SU-DHL-6 (cell line): ENCODE results near the gene ETV1.

Experiments
- H2AFZ ChIP-seq: fragments of 200-600 bp; sonication (generic); 2 replicates; pipeline ENCODE4 v1.6.1; 2014; ENCODE audit warnings: low read depth, mild to moderate bottlenecking, moderate library complexity, mixed read lengths, antibody characterized with exemption, low read length; ENCODE audit not compliant: severe bottlenecking
- H3F3A ChIP-seq: fragments of 200-600 bp; shearing (Covaris generic); 2 replicates; pipeline ENCODE4 v1.6.0; 2016; ENCODE audit warnings: antibody characterized with exemption, mild to moderate bottlenecking; ENCODE audit not compliant: insufficient read depth
- H3K27ac ChIP-seq: fragments of 200-600 bp; sonication (generic); 2 replicates; pipeline ENCODE4 v1.5.1; 2016; ENCODE audit warnings: low read depth, mild to moderate bottlenecking, low read length, moderate library complexity, mixed read lengths
- H3K27me3 ChIP-seq: fragments of 200-600 bp; sonication (generic), shearing (Covaris generic); 2 replicates; pipeline ENCODE4 v1.6.0; 2014; ENCODE audit warnings: mild to moderate bottlenecking, low read length
- H3K36me3 ChIP-seq: fragments of 200-600 bp; sonication (generic); 2 replicates; pipeline ENCODE4 v1.6.1; 2014; ENCODE audit warnings: mild to moderate bottlenecking, low read length, mixed read lengths
- H3K4me2 ChIP-seq: fragments of 300-600, 200-600 bp; shearing (Covaris generic), sonication (generic); 2 replicates; pipeline ENCODE4 v1.6.0; 2014; ENCODE audit warnings: low read length, low read depth, mild to moderate bottlenecking; ENCODE audit not compliant: poor library complexity, severe bottlenecking
- H3K4me3 ChIP-seq: fragments of 200-600 bp; sonication (generic); 2 replicates; pipeline ENCODE4 v1.5.1; 2014; ENCODE audit warnings: antibody characterized with exemption, low read length, mild to moderate bottlenecking, mixed read lengths; ENCODE audit not compliant: insufficient read depth, poor library complexity, severe bottlenecking
- H3K79me2 ChIP-seq: fragments of 200-600 bp; sonication (generic); 2 replicates; pipeline ENCODE4 v1.6.1; 2014; ENCODE audit warnings: mild to moderate bottlenecking, low read length, moderate library complexity; ENCODE audit not compliant: insufficient read depth
- H3K9ac ChIP-seq: fragments of 200-600 bp; sonication (generic); 2 replicates; pipeline ENCODE4 v1.7.0; 2014; ENCODE audit warnings: mild to moderate bottlenecking, low read length
- H3K9me2 ChIP-seq: fragments of 200-600 bp; sonication (generic); replicated peaks from 2 replicates; pipeline ENCODE4 v1.6.1; 2014; ENCODE audit warnings: low read length; ENCODE audit not compliant: insufficient read depth
- H3K9me3 ChIP-seq: fragments of 200-600 bp; sonication (generic); 2 replicates; pipeline ENCODE4 v1.6.1; 2014; ENCODE audit warnings: low read length, mixed read lengths; ENCODE audit not compliant: insufficient read depth
- H4K20me1 ChIP-seq: fragments of 200-600 bp; sonication (generic); 2 replicates; pipeline ENCODE4 v1.6.1; 2014; ENCODE audit warnings: low read depth, mild to moderate bottlenecking, antibody characterized with exemption, low read length, moderate library complexity, mixed read lengths
- EZH2phosphoT487 ChIP-seq: fragments of 200-600 bp; sonication (generic), shearing (Covaris generic); conservative IDR thresholded peaks from 2 replicates; pipeline ENCODE4 v1.6.1; 2018; ENCODE audit warnings: mild to moderate bottlenecking, antibody characterized with exemption, low read length, moderate library complexity, mixed read lengths
- TF ChIP-seq, protein P1 (sequence below): fragments of 200-600 bp; sonication (generic); IDR thresholded peaks from one replicate; pipeline ENCODE4 v1.5.1; 2017; ENCODE audit warnings: antibody characterized with exemption, mild to moderate bottlenecking, low read length, moderate library complexity; ENCODE audit not compliant: insufficient read depth, poor library complexity, severe bottlenecking

ETV1 gene

GRCh38 chr7:13986208-13986607 is 3.3 kb downstream of the ETV1 start:
- Histone ChIP-seq H3K4me2 (no peak overlapping the region), H3K27me3 (no peaks in the 10 kb centered on the region), H3K36me3 (no peaks in the 10 kb centered on the region), H3K4me3 (no peak overlapping the region), H2AFZ (no peak overlapping the region), H3K9me3 (0 out of 2 replicates have a peak, but pooled peaks cover 1% of the 10 kb centered on the region), H3K9ac (no peak overlapping the region), H4K20me1 (no peaks in the 10 kb centered on the region; the same call in 1 of the 2 replicates), H3K27ac (no peak overlapping the region), H3K79me2 (no peaks in the 10 kb centered on the region), H3F3A (no peaks in the 10 kb centered on the region), H3K9me2 (no peaks in the 10 kb centered on the region)
- no peak for TF ChIP-seq EZH2phosphoT487
- TF ChIP-seq, protein P1, sequence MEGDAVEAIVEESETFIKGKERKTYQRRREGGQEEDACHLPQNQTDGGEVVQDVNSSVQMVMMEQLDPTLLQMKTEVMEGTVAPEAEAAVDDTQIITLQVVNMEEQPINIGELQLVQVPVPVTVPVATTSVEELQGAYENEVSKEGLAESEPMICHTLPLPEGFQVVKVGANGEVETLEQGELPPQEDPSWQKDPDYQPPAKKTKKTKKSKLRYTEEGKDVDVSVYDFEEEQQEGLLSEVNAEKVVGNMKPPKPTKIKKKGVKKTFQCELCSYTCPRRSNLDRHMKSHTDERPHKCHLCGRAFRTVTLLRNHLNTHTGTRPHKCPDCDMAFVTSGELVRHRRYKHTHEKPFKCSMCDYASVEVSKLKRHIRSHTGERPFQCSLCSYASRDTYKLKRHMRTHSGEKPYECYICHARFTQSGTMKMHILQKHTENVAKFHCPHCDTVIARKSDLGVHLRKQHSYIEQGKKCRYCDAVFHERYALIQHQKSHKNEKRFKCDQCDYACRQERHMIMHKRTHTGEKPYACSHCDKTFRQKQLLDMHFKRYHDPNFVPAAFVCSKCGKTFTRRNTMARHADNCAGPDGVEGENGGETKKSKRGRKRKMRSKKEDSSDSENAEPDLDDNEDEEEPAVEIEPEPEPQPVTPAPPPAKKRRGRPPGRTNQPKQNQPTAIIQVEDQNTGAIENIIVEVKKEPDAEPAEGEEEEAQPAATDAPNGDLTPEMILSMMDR = no peak

GRCh38 chr7:13984831-13985685 is 4.4 kb downstream of the ETV1 start:
- Histone ChIP-seq H3K9me3 (no peaks in the 10 kb centered on the region), H3K79me2 (no peaks in the 10 kb centered on the region), H3K27me3 (no peaks in the 10 kb centered on the region), H3K27ac (no peak overlapping the region), H3K4me3 (no peak overlapping the region), H4K20me1 (no peaks in the 10 kb centered on the region; the same call in 1 of the 2 replicates), H3F3A (no peaks in the 10 kb centered on the region), H3K36me3 (no peaks in the 10 kb centered on the region), H3K9me2 (no peaks in the 10 kb centered on the region), H3K9ac (no peak overlapping the region), H2AFZ (no peak overlapping the region), H3K4me2 (no peak overlapping the region)
- no peak for TF ChIP-seq EZH2phosphoT487

- no peaks in the 10 kb centered on the region for H3K79me2 ChIP-seq
- no peaks in the 10 kb centered on the region; the same call in 1 of the 2 replicates for H4K20me1 ChIP-seq
- no peaks in the 10 kb centered on the region for H3K27me3 ChIP-seq
- H3K9me3 ChIP-seq = no peaks in the 10 kb centered on the region
- H3K4me3 ChIP-seq = no peak overlapping the region
- no peak overlapping the region for H3K4me2 ChIP-seq
- no peaks in the 10 kb centered on the region for H3F3A ChIP-seq
- no peaks in the 10 kb centered on the region for H3K36me3 ChIP-seq
- no peak for TF ChIP-seq EZH2phosphoT487
- TF ChIP-seq, protein P1 = no peak
- H3K9me2 ChIP-seq = no peaks in the 10 kb centered on the region
- no peak overlapping the region for H2AFZ ChIP-seq
- no peak overlapping the region for H3K9ac ChIP-seq
- H3K27ac ChIP-seq = no peak overlapping the region
Measured at GRCh38 chr7:13984061-13984460, 5.4 kb downstream of the ETV1 start.
